Measurements from ENCODE around the gene IQCF5.

DNA sequence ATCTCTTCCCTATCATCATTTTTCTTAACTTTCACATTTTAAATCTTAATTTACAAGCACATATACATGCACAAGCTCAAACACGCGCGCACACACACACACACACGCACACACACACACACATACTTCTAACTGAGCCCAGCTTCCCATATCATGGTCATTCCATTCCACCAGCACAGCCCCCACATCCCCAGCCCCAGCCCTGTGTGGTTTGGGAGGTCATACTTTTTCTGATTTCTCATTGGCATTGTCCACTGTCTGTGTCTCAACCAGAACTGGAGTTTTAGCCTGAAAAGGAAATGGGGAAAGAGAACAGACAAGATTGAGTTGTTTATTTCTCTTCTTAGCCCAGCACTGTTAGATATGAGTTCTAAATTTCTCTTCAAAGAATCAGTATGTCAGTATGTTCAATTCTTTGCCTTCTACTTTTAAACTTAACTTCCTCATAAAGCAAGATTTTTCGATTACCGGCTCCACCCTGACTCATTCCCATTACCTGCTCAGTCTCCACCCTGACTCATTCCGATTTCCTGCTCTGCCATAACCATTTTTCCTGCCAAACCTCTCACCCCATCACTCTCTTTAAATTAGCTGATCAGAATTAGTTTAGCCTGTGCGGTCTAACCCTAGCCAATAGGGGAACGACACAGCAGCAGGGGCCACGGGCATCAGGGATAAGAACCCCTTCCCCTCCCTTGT is 21.4 kb upstream of the IQCF5 start:
- TF ChIP-seq YY1 (IDR thresholded peaks at IDR 0.05; ENCODE audit: insufficient read depth, insufficient read length) (no peak), SUZ12 (IDR thresholded peaks at IDR 0.05; ENCODE audit: extremely low read depth, insufficient read depth, insufficient read length) (no peak), ZNF274 (IDR thresholded peaks at IDR 0.05; ENCODE audit: low read depth, low read length) (no peak)
